Neural progenitor cell (in vitro differentiated cells): ENCODE measurements around the gene COL19A1. TPM values are rescaled to one million over a fixed set of nuclear protein-coding genes. Genes with fewer than 3 reads are reported as not detected.

ENCODE experiments used
- DNase-seq: peaks from one replicate; pipeline ENCODE4 v3.0.0-alpha.2; 2016; ENCODE audit warnings: low spot score
- H2AFZ ChIP-seq: fragments of 200-600 bp; sonication (generic); replicated peaks from 2 replicates; pipeline ENCODE4 v1.6.1; 2016; ENCODE audit warnings: antibody characterized with exemption
- H3F3A ChIP-seq: fragments of 200-600 bp; sonication (generic); 2 replicates; pipeline ENCODE4 v1.6.1; 2016; ENCODE audit warnings: antibody characterized with exemption, low read depth
- H3K27ac ChIP-seq: fragments of 200-600 bp; sonication (generic); 2 replicates; pipeline ENCODE4 v1.5.1; 2016; ENCODE audit warnings: mild to moderate bottlenecking
- H3K27me3 ChIP-seq: fragments of 200-600 bp; sonication (generic); 2 replicates; pipeline ENCODE4 v1.6.1; 2016; ENCODE audit warnings: mild to moderate bottlenecking, moderate library complexity
- H3K36me3 ChIP-seq: fragments of 200-600 bp; sonication (generic); 2 replicates; pipeline ENCODE4 v1.5.1; 2016
- H3K4me1 ChIP-seq: fragments of 200-600 bp; sonication (generic); 2 replicates; pipeline ENCODE4 v1.6.1; 2016; ENCODE audit warnings: mixed run types
- H3K4me2 ChIP-seq: fragments of 200-600 bp; sonication (generic); 2 replicates; pipeline ENCODE4 v1.6.1; 2016
- H3K4me3 ChIP-seq: fragments of 200-600 bp; sonication (generic); 2 replicates; pipeline ENCODE4 v1.5.1; 2016
- H3K79me2 ChIP-seq: fragments of 200-600 bp; sonication (generic); 2 replicates; pipeline ENCODE4 v1.6.1; 2016; ENCODE audit warnings: low read depth
- H3K9ac ChIP-seq: fragments of 200-600 bp; sonication (generic); 2 replicates; pipeline ENCODE4 v1.6.1; 2016
- H3K9me3 ChIP-seq: fragments of 200-600 bp; sonication (generic); 2 replicates; pipeline ENCODE4 v1.5.1; 2016; ENCODE audit warnings: low read depth
- H4K20me1 ChIP-seq: fragments of 200-600 bp; sonication (generic); 2 replicates; pipeline ENCODE4 v1.6.1; 2016; ENCODE audit warnings: low read depth
- H3K27ac Mint-ChIP-seq: 3 replicates; pipeline ENCODE4 v1.8.0; 2021; ENCODE audit warnings: mixed read lengths
- H3K27me3 Mint-ChIP-seq: 2 replicates; pipeline ENCODE4 v1.8.0; 2022; ENCODE audit warnings: low read depth, mild to moderate bottlenecking, inconsistent platforms, moderate library complexity, mixed read lengths; ENCODE audit not compliant: insufficient read depth
- H3K36me3 Mint-ChIP-seq: 3 replicates; pipeline ENCODE4 v1.8.0; 2021; ENCODE audit warnings: mixed read lengths
- H3K4me1 Mint-ChIP-seq: 3 replicates; pipeline ENCODE4 v1.8.0; 2021; ENCODE audit warnings: mixed read lengths
- H3K4me3 Mint-ChIP-seq: 3 replicates; pipeline ENCODE4 v1.8.0; 2021; ENCODE audit warnings: mild to moderate bottlenecking, moderate library complexity, mixed read lengths
- H3K9me3 Mint-ChIP-seq: 3 replicates; pipeline ENCODE4 v1.8.0; 2020; ENCODE audit warnings: mixed read lengths
- CTCF ChIP-seq: fragments of 200-600 bp; sonication (generic); IDR thresholded peaks from 2 replicates; pipeline ENCODE4 v1.5.1; 2017; ENCODE audit warnings: antibody characterized with exemption, mild to moderate bottlenecking
- EZH2 ChIP-seq: fragments of 200-600 bp; sonication (generic); IDR thresholded peaks from 2 replicates; pipeline ENCODE4 v1.6.1; 2017; ENCODE audit warnings: antibody characterized with exemption, mild to moderate bottlenecking, moderate library complexity
- EZH2phosphoT487 ChIP-seq: fragments of 200-600 bp; sonication (generic); IDR thresholded peaks from 2 replicates; pipeline ENCODE4 v1.6.1; 2017; ENCODE audit warnings: antibody characterized with exemption
- total RNA-seq: library from RNA; depleted of rRNA; stranded (reverse); fragments of >200 nt; gene quantifications from 2 replicates; pipeline ENCODE4 v1.2.3, GENCODE V29; 2015; ENCODE audit warnings: low replicate concordance

Gene COL19A1
- total RNA-seq, 1 donor from 2014 or later, result not detected

GRCh38 chr6:70222439-70222749 is 356.0 kb downstream of the COL19A1 start:
- H3K36me3 Mint-ChIP-seq, result no peaks in the 10 kb centered on the region
- H2AFZ ChIP-seq, result no peak overlapping the region
- H3K79me2 ChIP-seq, result no peaks in the 10 kb centered on the region
- H3K9me3 ChIP-seq, result no peaks in the 10 kb centered on the region
- no peak overlapping the region for H3K27ac ChIP-seq
- no peaks in the 10 kb centered on the region for H3K4me1 Mint-ChIP-seq
- no peaks in the 10 kb centered on the region for H3K9me3 Mint-ChIP-seq
- no peak overlapping the region for H3K27ac Mint-ChIP-seq
- H3K4me3 Mint-ChIP-seq, result no peak overlapping the region
- H3F3A ChIP-seq, result no peaks in the 10 kb centered on the region
- no peak overlapping the region for H3K9ac ChIP-seq
- no peak overlapping the region for H3K4me3 ChIP-seq
- no peak for TF ChIP-seq CTCF
- TF ChIP-seq EZH2phosphoT487, result no peak
- no peak for TF ChIP-seq EZH2
- H3K4me1 ChIP-seq, result no peaks in the 10 kb centered on the region
- no peak overlapping the region for H3K4me2 ChIP-seq
- H3K36me3 ChIP-seq, result no peaks in the 10 kb centered on the region
- no peaks in the 10 kb centered on the region for H4K20me1 ChIP-seq
- no peaks in the 10 kb centered on the region for H3K27me3 Mint-ChIP-seq
- DNase-seq, result no peak
- H3K27me3 ChIP-seq, result no peaks in the 10 kb centered on the region

GRCh38 chr6:70225055-70225454 is 358.7 kb downstream of the COL19A1 start:
- DNase-seq, result no peak
- Histone ChIP-seq H4K20me1 (no peaks in the 10 kb centered on the region), H3K27ac (no peak overlapping the region), H3K9ac (no peak overlapping the region), H3K4me3 (no peak overlapping the region), H2AFZ (no peak overlapping the region), H3K27me3 (no peaks in the 10 kb centered on the region), H3K36me3 (no peaks in the 10 kb centered on the region), H3K79me2 (no peaks in the 10 kb centered on the region), H3K4me2 (no peak overlapping the region), H3K9me3 (no peaks in the 10 kb centered on the region), H3K4me1 (no peaks in the 10 kb centered on the region), H3F3A (no peaks in the 10 kb centered on the region)
- Mint-ChIP-seq H3K27ac (peak overlapping the region; percentile 24), H3K36me3 (no peaks in the 10 kb centered on the region), H3K4me3 (no peak overlapping the region), H3K9me3 (no peaks in the 10 kb centered on the region), H3K27me3 (no peaks in the 10 kb centered on the region), H3K4me1 (no peaks in the 10 kb centered on the region)
- TF ChIP-seq CTCF, result no peak
- TF ChIP-seq EZH2phosphoT487, result no peak
- TF ChIP-seq EZH2, result no peak

- Histone ChIP-seq H3K27ac (no peak overlapping the region), H3K4me2 (no peak overlapping the region), H3K4me3 (no peak overlapping the region), H3K79me2 (no peaks in the 10 kb centered on the region), H3K4me1 (no peaks in the 10 kb centered on the region), H4K20me1 (no peaks in the 10 kb centered on the region), H3K27me3 (no peaks in the 10 kb centered on the region), H2AFZ (no peak overlapping the region), H3K9ac (no peak overlapping the region), H3F3A (no peaks in the 10 kb centered on the region), H3K36me3 (no peaks in the 10 kb centered on the region), H3K9me3 (no peaks in the 10 kb centered on the region)
- Mint-ChIP-seq H3K36me3 (peaks cover 6% of the 10 kb centered on the region), H3K4me1 (no peaks in the 10 kb centered on the region), H3K9me3 (no peaks in the 10 kb centered on the region), H3K4me3 (no peak overlapping the region), H3K27ac (no peak overlapping the region), H3K27me3 (no peaks in the 10 kb centered on the region)
- no peak for DNase-seq
- TF ChIP-seq EZH2phosphoT487 (no peak), EZH2 (no peak), CTCF (no peak)
These were observed 365.0 kb downstream of the COL19A1 start for GRCh38 chr6:70231311-70231710.
